GM18858 (cell line): ENCODE data around the gene KPNA6.
A peak's percentile ranks its signal among the peaks of the same experiment; 100 is the strongest.
"Not testable (repeated sequence)": the region's sequence is repeated elsewhere in the genome, so short reads cannot be mapped to it uniquely, and the experiment has no call there.

Experiments used
- ATAC-seq: cut with Tn5 transposase; IDR thresholded peaks from one replicate; pipeline ENCODE4 v1.9.1; 2021; ENCODE audit not compliant: unreplicated experiment

The KPNA6 gene

GRCh38 chr1:32138965-32139364, 31.1 kb downstream of the KPNA6 start:
- ATAC-seq, result no peak

- no peak for ATAC-seq
These were observed 34.8 kb downstream of the KPNA6 start for GRCh38 chr1:32142446-32143301.

DNA sequence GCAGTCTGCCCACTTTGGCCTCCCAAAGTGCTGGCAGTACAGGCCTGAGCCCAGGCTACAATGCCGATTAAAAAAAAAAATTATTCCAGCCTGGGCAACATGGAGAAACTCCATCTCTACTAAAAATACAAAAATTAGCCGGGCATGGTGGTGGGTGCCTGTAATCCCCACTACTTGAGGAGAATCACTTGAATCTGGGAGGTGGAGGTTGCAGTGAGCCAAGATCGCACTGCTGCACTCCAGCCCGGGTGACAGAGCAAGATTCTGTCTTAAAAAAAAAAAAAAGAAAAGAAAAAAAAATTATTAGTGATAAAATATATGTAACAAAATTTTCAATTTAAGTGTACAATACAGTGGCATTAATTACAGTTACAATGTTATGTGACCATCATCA, 35.4 kb downstream of the KPNA6 start:
- ATAC-seq, result not testable (repeated sequence)

DNA sequence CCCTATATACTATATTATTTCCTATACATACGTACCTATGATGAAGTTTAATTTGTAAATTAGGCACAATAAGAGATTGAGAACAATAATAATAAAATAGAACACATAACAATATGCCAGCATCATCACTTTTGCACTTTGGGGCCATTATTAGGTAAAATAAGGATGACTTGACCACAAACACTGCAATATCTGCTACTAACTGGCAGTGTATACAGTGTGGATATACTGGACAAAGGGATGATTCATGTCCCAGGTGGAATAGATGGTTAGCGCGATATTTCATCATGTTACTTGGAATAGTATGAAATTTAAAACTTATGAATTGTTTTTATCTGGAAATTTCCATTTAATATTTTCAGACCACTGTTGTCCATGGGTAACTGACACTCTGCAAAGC, 36.2 kb downstream of the KPNA6 start:
- no peak for ATAC-seq

- ATAC-seq, result not testable (repeated sequence)
These were observed 39.9 kb downstream of the KPNA6 start for GRCh38 chr1:32147799-32148198.

DNA sequence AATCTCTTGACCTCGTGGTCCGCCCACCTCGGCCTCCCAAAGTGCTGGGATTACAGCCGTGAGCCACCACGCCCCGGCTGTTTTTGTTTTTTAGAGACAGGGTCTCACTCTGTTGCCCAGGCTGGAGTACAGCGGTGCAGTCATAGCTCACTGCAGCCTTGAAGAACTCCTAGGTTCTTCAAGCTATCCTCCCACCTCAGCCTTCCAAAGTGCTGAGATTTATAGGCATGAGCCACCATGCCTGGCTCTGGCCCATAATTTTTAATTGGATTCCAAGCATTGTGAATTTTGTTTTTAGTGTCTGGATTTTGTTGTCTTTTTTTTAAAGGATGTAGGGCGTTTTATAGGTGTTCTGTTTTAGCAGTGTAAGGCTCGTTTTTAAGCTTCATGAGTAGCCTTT, 43.0 kb downstream of the KPNA6 start:
- no peak for ATAC-seq

- no peak for ATAC-seq
These were observed 43.5 kb downstream of the KPNA6 start for GRCh38 chr1:32151319-32151787.

GRCh38 chr1:32159189-32159588, 51.3 kb downstream of the KPNA6 start:
- no peak for ATAC-seq

- no peak for ATAC-seq
These were observed 55.5 kb downstream of the KPNA6 start for GRCh38 chr1:32163405-32163804.

DNA sequence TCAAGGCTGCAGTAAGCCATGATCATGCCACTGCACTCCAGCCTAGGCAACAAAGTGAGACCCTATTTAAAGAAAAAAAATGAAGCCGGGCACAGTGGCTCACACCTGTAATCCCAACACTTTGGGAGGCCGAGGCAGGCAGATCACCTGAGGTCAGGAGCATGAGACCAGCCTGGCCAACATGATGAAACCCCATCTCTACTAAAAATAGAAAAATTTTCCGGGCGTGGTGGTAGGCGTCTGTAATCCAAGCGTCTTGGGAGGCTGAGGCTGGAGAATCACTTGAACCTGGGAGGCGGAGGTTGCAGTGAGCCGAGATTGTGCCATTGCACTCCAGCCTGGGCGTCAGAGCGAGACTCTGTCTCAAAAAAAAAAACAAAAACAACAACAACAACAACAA, 57.8 kb downstream of the KPNA6 start:
- not testable (repeated sequence) for ATAC-seq

DNA sequence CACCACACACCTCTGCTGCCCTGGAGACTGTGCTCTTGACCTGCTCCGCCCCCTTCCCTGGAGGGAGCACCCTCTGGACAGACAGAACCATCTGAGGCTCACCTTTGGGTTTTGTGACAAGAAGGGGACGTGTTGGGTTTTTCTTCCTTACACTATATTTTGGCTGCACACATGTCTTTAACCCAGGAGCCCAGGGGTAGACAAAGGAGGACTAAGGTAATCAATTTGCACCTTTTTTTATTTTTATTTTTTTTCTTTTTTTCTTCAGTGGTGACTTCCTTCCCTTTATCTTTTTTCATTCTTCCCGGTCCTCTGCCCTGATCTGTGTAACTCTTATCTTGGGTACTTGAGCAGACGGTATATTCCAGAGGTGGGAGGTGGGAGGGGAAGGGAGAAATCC, 63.1 kb downstream of the KPNA6 start:
- ATAC-seq, result no peak

DNA sequence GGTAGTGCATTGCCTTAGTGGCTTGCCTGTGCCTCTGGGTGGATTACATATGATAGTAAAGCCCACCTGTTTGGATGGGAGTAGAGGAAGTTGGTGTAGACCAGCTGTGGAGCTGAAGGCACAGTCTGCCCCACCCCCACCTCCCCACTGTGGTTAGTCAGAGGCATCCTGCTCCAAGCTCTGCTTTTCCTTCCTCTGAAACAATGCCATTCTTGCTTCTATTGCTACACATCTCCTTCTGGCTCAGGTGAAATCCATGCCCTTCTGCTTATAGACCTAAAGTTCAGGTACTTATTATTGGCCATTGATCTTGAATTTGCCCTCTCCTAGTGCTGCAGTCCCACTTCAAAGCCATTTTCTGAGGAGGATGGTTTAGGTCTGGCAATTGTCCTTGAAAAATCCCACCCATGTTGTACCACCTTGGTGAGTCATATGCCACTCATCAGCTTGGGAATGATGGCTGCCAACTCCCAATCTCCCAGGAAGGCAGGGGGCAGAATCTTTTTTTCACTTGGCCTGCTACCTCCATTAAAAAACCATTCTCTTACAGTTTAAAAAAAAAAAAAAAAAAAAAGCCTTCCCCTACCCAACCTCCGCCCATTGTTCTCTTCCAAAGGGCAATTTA, 64.9 kb downstream of the KPNA6 start:
- ATAC-seq, result no peak

- ATAC-seq, result no peak
These were observed 70.7 kb downstream of the KPNA6 start for GRCh38 chr1:32178380-32179192.

GRCh38 chr1:32179193-32179442, 71.3 kb downstream of the KPNA6 start:
- ATAC-seq, result no peak

DNA sequence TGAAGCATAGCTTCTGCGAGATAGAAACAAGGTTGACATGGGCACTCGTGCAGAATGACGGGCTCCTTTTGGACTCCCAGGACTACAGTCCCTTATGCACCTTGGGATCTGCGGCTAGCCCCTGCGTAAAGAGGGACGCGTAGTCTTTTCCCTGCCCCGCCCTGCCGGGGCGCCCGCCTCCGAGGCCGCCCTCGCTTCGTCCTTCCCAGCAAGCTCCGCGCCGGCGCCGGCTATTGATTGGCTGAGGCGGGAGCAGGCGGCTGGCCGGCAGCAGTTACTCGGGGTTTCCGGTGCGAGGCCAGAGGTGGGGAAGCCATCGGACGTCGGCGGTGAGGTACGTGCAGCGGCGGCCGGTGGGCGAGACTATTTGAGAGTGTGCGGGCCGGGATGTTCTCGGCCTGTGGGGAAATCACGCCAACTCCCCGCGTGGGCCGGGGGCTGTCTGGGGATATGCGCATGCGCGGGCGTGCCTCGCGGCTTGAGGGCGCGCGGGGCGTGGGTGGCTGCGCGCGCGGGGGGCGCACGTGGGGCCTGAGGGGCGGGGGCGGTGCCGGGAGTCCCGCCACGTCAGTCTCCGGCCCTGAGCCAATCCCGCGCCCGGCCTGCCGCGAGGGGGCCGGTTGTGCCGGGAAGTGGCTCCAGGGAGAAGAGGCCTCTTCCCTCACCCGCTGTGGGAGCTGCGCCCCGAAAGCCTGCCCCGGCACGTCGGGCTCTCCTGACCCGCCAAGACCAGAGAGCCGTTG, 71.8 kb downstream of the KPNA6 start, which contains the start of gene TXLNA:
Gene TXLNA (plus strand): TSS at position 233 of the 743 bp plus-strand sequence. CDS start 671 bp downstream, outside the sequence.
- peak; percentile 78 for ATAC-seq

GRCh38 chr1:32180186-32181060, 72.6 kb downstream of the KPNA6 start:
- peak; percentile 6 for ATAC-seq

- ATAC-seq, result no peak
These were observed 73.2 kb downstream of the KPNA6 start for GRCh38 chr1:32181065-32181464.

DNA sequence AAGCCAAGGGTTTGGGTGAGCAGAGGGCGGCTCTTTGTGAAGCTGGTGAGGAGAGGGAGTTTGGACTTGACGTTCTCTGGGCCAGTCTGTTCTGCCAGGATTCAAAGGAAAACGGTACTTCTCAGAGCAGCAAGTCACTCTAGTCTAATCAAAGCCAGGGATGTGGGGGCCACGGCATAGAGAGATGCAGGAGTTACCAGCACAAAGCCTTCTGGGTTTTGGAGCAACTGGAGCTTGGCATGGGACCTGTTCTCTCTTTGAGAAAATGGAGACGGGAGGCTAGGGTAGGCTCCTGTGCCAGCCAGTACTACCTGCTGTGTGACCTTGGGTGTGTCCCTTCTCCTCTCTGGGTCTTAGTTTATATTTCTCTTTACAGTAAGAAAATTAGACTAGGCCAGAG, 73.7 kb downstream of the KPNA6 start:
- ATAC-seq, result no peak

DNA sequence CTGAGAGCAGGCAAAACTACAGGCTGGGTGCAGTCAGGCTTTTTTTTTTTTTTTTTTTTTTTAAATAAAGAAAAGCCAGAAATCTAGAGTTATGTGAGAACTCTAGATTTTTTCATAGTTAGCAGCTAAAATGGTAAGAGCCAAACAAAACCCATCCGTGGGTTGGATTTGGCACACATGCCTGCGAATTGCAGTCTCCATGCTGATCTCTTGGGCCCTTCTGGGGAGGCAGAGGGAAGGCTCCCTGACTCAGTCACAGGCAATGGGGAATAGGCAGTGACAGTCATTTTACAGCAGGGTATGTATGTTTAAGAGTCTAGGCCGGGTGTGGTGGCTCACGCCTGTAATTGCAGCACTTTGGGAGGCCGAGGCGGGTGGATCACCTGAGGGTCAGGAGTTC, 74.2 kb downstream of the KPNA6 start:
- ATAC-seq, result no peak

DNA sequence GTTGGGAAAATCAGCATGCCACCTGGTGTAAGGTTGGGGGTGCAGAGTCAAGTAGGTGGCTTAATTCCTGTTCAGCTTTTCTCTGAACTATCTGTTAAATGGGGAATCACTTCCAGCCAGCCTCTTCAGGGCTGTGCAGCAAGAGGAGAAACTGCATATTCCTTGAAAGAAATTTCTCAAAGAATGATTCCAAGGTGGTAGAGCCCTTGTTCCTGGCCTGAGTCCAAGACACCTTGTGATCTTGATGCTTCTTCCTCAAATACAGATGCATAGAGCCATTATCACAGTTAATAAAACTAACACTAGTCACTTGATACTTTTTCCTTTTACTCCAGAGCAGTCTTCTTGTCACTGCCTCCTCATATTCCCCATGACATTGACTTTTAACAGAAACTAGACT, 76.8 kb downstream of the KPNA6 start:
- ATAC-seq, result no peak
